Measurements from ENCODE around the gene TRIM25. TPM values are rescaled to one million over a fixed set of nuclear protein-coding genes. Genes with fewer than 3 reads are reported as not detected.

The TRIM25 gene
- total and polyA plus RNA-seq, 3 donors from 2014 or later = 38.9 to 76.3 (median 66.4) TPM

DNA sequence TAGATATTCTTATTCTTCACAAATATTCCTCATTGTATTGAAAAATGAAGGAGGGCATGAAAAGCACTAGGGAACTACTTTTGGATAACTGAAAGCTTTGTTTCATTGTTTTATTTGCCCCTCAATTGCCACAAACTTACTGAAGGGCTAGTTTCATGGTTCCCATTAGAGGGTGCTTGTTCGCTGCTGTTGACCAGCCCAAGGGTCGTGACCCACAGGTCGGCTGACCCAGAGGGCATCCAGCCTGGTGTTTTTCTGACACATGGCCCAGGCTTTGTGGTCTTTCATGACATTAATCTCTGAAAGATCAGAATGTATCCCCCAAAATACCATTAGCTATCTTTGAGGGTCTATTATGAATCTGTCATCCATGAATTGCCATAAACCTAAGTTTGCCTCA, 49.9 kb downstream of the TRIM25 start:
- WGBS, 2 donors = 60 to 83% methylated on average over 3 of the region's 3 CpGs
- no peaks in the 10 kb centered on the region for H3K36me3 ChIP-seq (ENCODE audit: low read depth, missing control alignments)
- H3K27me3 ChIP-seq = no peaks in the 10 kb centered on the region
- TF ChIP-seq POLR2A (IDR thresholded peaks at IDR 0.05) = no peak
- TF ChIP-seq, protein P1, sequence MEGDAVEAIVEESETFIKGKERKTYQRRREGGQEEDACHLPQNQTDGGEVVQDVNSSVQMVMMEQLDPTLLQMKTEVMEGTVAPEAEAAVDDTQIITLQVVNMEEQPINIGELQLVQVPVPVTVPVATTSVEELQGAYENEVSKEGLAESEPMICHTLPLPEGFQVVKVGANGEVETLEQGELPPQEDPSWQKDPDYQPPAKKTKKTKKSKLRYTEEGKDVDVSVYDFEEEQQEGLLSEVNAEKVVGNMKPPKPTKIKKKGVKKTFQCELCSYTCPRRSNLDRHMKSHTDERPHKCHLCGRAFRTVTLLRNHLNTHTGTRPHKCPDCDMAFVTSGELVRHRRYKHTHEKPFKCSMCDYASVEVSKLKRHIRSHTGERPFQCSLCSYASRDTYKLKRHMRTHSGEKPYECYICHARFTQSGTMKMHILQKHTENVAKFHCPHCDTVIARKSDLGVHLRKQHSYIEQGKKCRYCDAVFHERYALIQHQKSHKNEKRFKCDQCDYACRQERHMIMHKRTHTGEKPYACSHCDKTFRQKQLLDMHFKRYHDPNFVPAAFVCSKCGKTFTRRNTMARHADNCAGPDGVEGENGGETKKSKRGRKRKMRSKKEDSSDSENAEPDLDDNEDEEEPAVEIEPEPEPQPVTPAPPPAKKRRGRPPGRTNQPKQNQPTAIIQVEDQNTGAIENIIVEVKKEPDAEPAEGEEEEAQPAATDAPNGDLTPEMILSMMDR (IDR thresholded peaks at IDR 0.05) = no peak
- intact Hi-C loops (cut with DNase I; ENCODE audit: low total_unique reads) = no loop called here
- H3K4me3 ChIP-seq = no peak overlapping the region
- no peaks in the 10 kb centered on the region for H3K9me3 ChIP-seq
- no peaks in the 10 kb centered on the region for H3K4me1 ChIP-seq
- no peak for DNase-seq
- no peak overlapping the region for H3K27ac ChIP-seq

DNA sequence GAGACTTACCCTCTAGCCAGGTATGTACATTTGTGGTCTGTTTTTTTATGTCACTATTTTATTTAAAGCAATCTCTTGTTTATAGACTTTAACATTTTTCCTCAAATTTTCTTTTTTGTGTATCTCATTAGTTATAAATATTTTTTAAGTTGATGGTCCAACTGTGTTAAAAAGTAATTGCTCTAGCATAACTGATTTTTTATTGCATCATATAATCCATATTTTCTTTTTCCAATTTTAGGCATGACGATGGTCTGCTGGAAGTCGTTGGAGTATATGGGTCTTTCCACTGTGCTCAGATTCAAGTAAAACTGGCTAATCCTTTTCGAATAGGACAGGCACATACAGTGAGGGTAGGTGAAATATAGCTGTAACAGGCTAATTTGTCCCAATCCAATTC, 52.0 kb downstream of the TRIM25 start:
- no peaks in the 10 kb centered on the region for H3K9me3 ChIP-seq
- H3K36me3 ChIP-seq (ENCODE audit: low read depth, missing control alignments) = peaks cover 4% of the 10 kb centered on the region
- intact Hi-C loops (cut with DNase I; ENCODE audit: low total_unique reads) = no loop called here
- TF ChIP-seq POLR2A (IDR thresholded peaks at IDR 0.05) = no peak
- TF ChIP-seq, protein P1 (IDR thresholded peaks at IDR 0.05) = no peak
- no peak overlapping the region for H3K4me3 ChIP-seq
- H3K4me1 ChIP-seq = no peaks in the 10 kb centered on the region
- H3K27me3 ChIP-seq = no peaks in the 10 kb centered on the region
- no peak for DNase-seq
- 93 to 96% methylated on average over 3 of the region's 3 CpGs for WGBS, 2 donors
- H3K27ac ChIP-seq = no peak overlapping the region

DNA sequence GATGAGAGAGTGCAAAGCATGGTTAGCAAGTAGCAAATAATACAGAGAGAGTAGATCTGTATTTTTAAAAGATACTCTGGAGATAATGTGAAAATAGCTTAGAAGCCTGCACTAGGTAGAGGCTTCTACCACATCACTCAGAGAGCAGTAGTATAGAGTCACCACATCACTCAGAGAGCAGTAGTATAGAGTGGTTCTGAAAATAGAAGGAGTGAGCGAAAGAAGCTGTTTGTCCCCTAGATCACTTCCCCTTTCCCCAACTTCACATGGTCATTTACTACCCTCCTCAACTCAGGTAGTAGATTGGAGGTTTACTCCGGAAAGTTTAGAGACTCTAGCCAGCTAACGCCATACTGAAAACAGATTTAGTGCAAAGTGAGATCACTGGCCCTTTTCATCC, 62.8 kb downstream of the TRIM25 start:
- no peak for DNase-seq
- Histone ChIP-seq H3K36me3 (ENCODE audit: low read depth, missing control alignments) (no peaks in the 10 kb centered on the region), H3K27me3 (no peaks in the 10 kb centered on the region), H3K27ac (no peak overlapping the region), H3K4me1 (no peaks in the 10 kb centered on the region), H3K4me3 (no peak overlapping the region), H3K9me3 (no peaks in the 10 kb centered on the region)
- TF ChIP-seq POLR2A (IDR thresholded peaks at IDR 0.05) = no peak
- TF ChIP-seq, protein P1 (IDR thresholded peaks at IDR 0.05) = no peak
- intact Hi-C loops (cut with DNase I; ENCODE audit: low total_unique reads) = no loop called here
- 59 to 77% methylated on average over 3 of the region's 3 CpGs for WGBS, 2 donors

DNA sequence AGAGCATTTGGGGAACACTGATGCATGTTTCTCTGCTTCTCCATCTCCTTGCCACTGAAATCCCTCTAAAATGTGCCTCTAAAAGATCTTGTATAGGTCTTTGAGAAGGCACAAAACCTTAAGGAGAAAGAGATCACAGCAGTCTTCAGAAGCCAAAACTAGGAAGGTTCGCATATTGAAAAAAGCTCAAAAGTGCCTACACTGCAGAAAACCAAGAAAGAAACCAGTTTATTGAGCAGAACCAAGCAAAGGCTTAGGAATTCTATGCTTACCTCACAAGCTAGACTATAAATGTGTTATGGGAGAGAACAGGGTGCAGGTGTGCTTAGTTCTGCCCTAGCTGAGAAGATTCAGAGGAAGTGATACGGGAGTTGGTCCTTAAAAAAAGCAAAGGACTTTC, 63.3 kb downstream of the TRIM25 start:
- no peaks in the 10 kb centered on the region for H3K9me3 ChIP-seq
- no peaks in the 10 kb centered on the region for H3K27me3 ChIP-seq
- no peaks in the 10 kb centered on the region for H3K4me1 ChIP-seq
- 93 to 94% methylated on average over 2 of the region's 2 CpGs for WGBS, 2 donors
- no peak overlapping the region for H3K27ac ChIP-seq
- intact Hi-C loops (cut with DNase I; ENCODE audit: low total_unique reads) = no loop called here
- no peak for DNase-seq
- TF ChIP-seq, protein P1 (IDR thresholded peaks at IDR 0.05) = no peak
- TF ChIP-seq POLR2A (IDR thresholded peaks at IDR 0.05) = no peak
- H3K4me3 ChIP-seq = no peak overlapping the region
- H3K36me3 ChIP-seq (ENCODE audit: low read depth, missing control alignments) = no peaks in the 10 kb centered on the region

DNA sequence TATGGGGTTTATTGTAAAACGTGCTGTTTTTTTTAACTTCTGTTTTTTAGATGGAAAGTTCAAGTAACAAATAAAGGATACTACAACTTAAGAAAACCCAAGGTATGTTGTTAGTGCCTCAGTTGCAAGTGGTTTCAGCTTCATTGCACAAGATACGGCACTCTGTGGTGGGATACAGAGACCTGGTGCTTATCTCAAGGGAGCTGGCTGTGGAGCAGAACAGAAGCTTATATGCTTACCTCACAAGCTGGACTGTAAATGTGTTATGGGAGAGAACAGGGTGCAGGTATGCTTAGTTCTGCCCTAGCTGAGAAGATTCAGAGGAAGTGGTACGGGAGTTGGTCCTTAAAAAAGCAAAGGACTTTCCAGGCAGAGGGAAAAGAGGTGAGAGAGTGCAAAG, 64.7 kb downstream of the TRIM25 start:
- H3K4me1 ChIP-seq = no peaks in the 10 kb centered on the region
- DNase-seq = no peak
- H3K27me3 ChIP-seq = no peaks in the 10 kb centered on the region
- no peak for TF ChIP-seq POLR2A (IDR thresholded peaks at IDR 0.05)
- TF ChIP-seq, protein P1 (IDR thresholded peaks at IDR 0.05) = no peak
- 59 to 76% methylated on average over 3 of the region's 3 CpGs for WGBS, 2 donors
- H3K36me3 ChIP-seq (ENCODE audit: low read depth, missing control alignments) = no peaks in the 10 kb centered on the region
- no peak overlapping the region for H3K27ac ChIP-seq
- no peaks in the 10 kb centered on the region for H3K9me3 ChIP-seq
- no peak overlapping the region for H3K4me3 ChIP-seq
- intact Hi-C loops (cut with DNase I; ENCODE audit: low total_unique reads) = no loop called here
